WTC11 (cell line): ENCODE data around the gene LRIG1. TPM values are rescaled to one million over a fixed set of nuclear protein-coding genes. Genes with fewer than 3 reads are reported as not detected.

Source experiments
- ATAC-seq: fragments of 200-7000 bp; cut with Tn5 transposase; 2 replicates; pipeline ENCODE4 v1.10.0; 2021; ENCODE audit warnings: mild to moderate bottlenecking, moderate library complexity
- CTCF ChIA-PET: fragments of 300-600 bp; sonication (Branson Sonifier 250); formaldehyde crosslinking; loops from one replicate; lab custom pipeline; 2021; ENCODE audit warnings: antibody characterized with exemption; lab: Charles Lee
- POLR2A ChIA-PET: fragments of 350-600 bp; sonication (Branson Sonifier 250); formaldehyde crosslinking; loops from one replicate; lab custom pipeline; 2021; ENCODE audit warnings: antibody characterized with exemption; lab: Charles Lee
- DNase-seq: peaks from one replicate; pipeline ENCODE4 v3.0.0; 2021; ENCODE audit warnings: low spot score
- H3K27ac Mint-ChIP-seq: 2 replicates; pipeline ENCODE4 v1.8.0; 2021; ENCODE audit warnings: mixed read lengths
- H3K27me3 Mint-ChIP-seq: 2 replicates; pipeline ENCODE4 v1.8.0; 2021; ENCODE audit warnings: low read depth, mild to moderate bottlenecking, moderate library complexity, mixed read lengths
- H3K36me3 Mint-ChIP-seq: 2 replicates; pipeline ENCODE4 v1.8.0; 2021; ENCODE audit warnings: mixed read lengths
- H3K4me1 Mint-ChIP-seq: 2 replicates; pipeline ENCODE4 v1.8.0; 2022; ENCODE audit warnings: mixed read lengths
- H3K4me3 Mint-ChIP-seq: 2 replicates; pipeline ENCODE4 v1.8.0; 2021; ENCODE audit warnings: mild to moderate bottlenecking, moderate library complexity, mixed read lengths
- H3K9me3 Mint-ChIP-seq: 2 replicates; pipeline ENCODE4 v1.8.0; 2021; ENCODE audit warnings: mixed read lengths
- E2F1 ChIP-seq: sonication (generic); formaldehyde crosslinking; IDR thresholded peaks from 2 replicates; pipeline ENCODE4 v1.8.0; 2022; ENCODE audit warnings: mild to moderate bottlenecking, missing genetic modification reagents
- E2F4 ChIP-seq: sonication (generic); formaldehyde crosslinking; IDR thresholded peaks from 2 replicates; pipeline ENCODE4 v1.8.1; 2022; ENCODE audit warnings: low read depth, mild to moderate bottlenecking, moderate library complexity, missing genetic modification reagents, borderline replicate concordance
- FOXJ3 ChIP-seq: sonication (generic); formaldehyde crosslinking; IDR thresholded peaks from 2 replicates; pipeline ENCODE4 v1.9.0; 2021; ENCODE audit warnings: missing genetic modification reagents, mild to moderate bottlenecking, borderline replicate concordance
- FOXK1 ChIP-seq: sonication (generic); formaldehyde crosslinking; IDR thresholded peaks from 2 replicates; pipeline ENCODE4 v1.8.0; 2022; ENCODE audit warnings: mild to moderate bottlenecking, moderate library complexity, missing genetic modification reagents
- IRF1 ChIP-seq: sonication (generic); formaldehyde crosslinking; IDR thresholded peaks from 2 replicates; pipeline ENCODE4 v1.8.0; 2023; ENCODE audit warnings: missing genetic modification reagents
- IRF2 ChIP-seq: sonication (generic); formaldehyde crosslinking; IDR thresholded peaks from 2 replicates; pipeline ENCODE4 v1.8.0; 2022; ENCODE audit warnings: low read depth, missing genetic modification reagents, borderline replicate concordance
- NR2C2 ChIP-seq: sonication (generic); formaldehyde crosslinking; IDR thresholded peaks from 2 replicates; pipeline ENCODE4 v1.8.0; 2022; ENCODE audit warnings: mild to moderate bottlenecking, missing genetic modification reagents
- NR3C1 ChIP-seq: sonication (generic); formaldehyde crosslinking; conservative IDR thresholded peaks from 2 replicates; pipeline ENCODE4 v1.8.1; 2023; ENCODE audit warnings: low read depth, mild to moderate bottlenecking, missing genetic modification reagents
- STAT6 ChIP-seq: sonication (generic); formaldehyde crosslinking; conservative IDR thresholded peaks from 2 replicates; pipeline ENCODE4 v1.8.1; 2023; ENCODE audit warnings: mild to moderate bottlenecking, low read depth, missing genetic modification reagents, moderate library complexity
- USF2 ChIP-seq: sonication (generic); formaldehyde crosslinking; IDR thresholded peaks from 2 replicates; pipeline ENCODE4 v1.8.1; 2023; ENCODE audit warnings: mild to moderate bottlenecking, missing genetic modification reagents, moderate library complexity
- ZBTB43 ChIP-seq: sonication (generic); formaldehyde crosslinking; IDR thresholded peaks from 2 replicates; pipeline ENCODE4 v1.8.1; 2023; ENCODE audit warnings: mild to moderate bottlenecking, missing genetic modification reagents
- ZNF317 ChIP-seq: sonication (generic); formaldehyde crosslinking; IDR thresholded peaks from 2 replicates; pipeline ENCODE4 v1.8.1; 2023; ENCODE audit warnings: low read depth, mild to moderate bottlenecking, moderate library complexity, missing genetic modification reagents, borderline replicate concordance
- ZNF425 ChIP-seq: fragments of 250-450 bp; sonication (Bioruptor Pico); conservative IDR thresholded peaks from 2 replicates; pipeline ENCODE4 v1.9.0; 2021; ENCODE audit warnings: mild to moderate bottlenecking
- ZNF532 ChIP-seq: fragments of 250-450 bp; sonication (Bioruptor Pico); IDR thresholded peaks from 2 replicates; pipeline ENCODE4 v1.9.0; 2021; ENCODE audit warnings: mild to moderate bottlenecking, borderline replicate concordance
- ZNF671 ChIP-seq: fragments of 250-450 bp; sonication (Bioruptor Pico); IDR thresholded peaks from 2 replicates; pipeline ENCODE4 v1.8.0; 2021; ENCODE audit warnings: mild to moderate bottlenecking
- total RNA-seq: library from RNA; stranded (reverse); gene quantifications from 3 replicates; pipeline ENCODE4 v1.2.3, GENCODE V29; 2021
- TF ChIP-seq, protein P1 (sequence below): fragments of 250-450 bp; sonication (Bioruptor Pico); IDR thresholded peaks from 2 replicates; pipeline ENCODE4 v1.8.0; 2021; ENCODE audit warnings: mild to moderate bottlenecking
- TF ChIP-seq, protein P2 (sequence below): sonication (generic); formaldehyde crosslinking; IDR thresholded peaks from 2 replicates; pipeline ENCODE4 v1.8.1; 2023; ENCODE audit warnings: mild to moderate bottlenecking, missing genetic modification reagents, moderate library complexity
- TF ChIP-seq, protein P3 (sequence below): sonication (generic); formaldehyde crosslinking; IDR thresholded peaks from 2 replicates; pipeline ENCODE4 v1.8.1; 2022; ENCODE audit warnings: missing genetic modification reagents, borderline replicate concordance

Gene LRIG1
- total RNA-seq, 1 experiment from 2014 or later = 105 TPM

- CTCF ChIA-PET = no interaction called here
- DNase-seq (no peak), ATAC-seq (no peak)
- TF ChIP-seq ZNF671 (CRISPR knock-in tag) = no peak
- no peak for TF ChIP-seq ZNF532 (CRISPR knock-in tag)
- TF ChIP-seq NR3C1 (CRISPR knock-in tag) = no peak
- no peak for TF ChIP-seq ZBTB43 (CRISPR knock-in tag)
- TF ChIP-seq, protein P1, sequence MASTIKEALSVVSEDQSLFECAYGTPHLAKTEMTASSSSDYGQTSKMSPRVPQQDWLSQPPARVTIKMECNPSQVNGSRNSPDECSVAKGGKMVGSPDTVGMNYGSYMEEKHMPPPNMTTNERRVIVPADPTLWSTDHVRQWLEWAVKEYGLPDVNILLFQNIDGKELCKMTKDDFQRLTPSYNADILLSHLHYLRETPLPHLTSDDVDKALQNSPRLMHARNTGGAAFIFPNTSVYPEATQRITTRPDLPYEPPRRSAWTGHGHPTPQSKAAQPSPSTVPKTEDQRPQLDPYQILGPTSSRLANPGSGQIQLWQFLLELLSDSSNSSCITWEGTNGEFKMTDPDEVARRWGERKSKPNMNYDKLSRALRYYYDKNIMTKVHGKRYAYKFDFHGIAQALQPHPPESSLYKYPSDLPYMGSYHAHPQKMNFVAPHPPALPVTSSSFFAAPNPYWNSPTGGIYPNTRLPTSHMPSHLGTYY = no peak
- no peak for TF ChIP-seq USF2 (CRISPR knock-in tag)
- no peak for TF ChIP-seq IRF2 (CRISPR knock-in tag)
- TF ChIP-seq, protein P2, sequence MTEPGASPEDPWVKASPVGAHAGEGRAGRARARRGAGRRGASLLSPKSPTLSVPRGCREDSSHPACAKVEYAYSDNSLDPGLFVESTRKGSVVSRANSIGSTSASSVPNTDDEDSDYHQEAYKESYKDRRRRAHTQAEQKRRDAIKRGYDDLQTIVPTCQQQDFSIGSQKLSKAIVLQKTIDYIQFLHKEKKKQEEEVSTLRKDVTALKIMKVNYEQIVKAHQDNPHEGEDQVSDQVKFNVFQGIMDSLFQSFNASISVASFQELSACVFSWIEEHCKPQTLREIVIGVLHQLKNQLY (CRISPR knock-in tag) = no peak
- no peak for TF ChIP-seq IRF1 (CRISPR knock-in tag)
- TF ChIP-seq ZNF317 (CRISPR knock-in tag) = no peak
- TF ChIP-seq FOXJ3 = no peak
- TF ChIP-seq FOXK1 = no peak
- no peak for TF ChIP-seq STAT6 (CRISPR knock-in tag)
- no peak for TF ChIP-seq ZNF425 (CRISPR knock-in tag)
- TF ChIP-seq E2F4 (CRISPR knock-in tag) = no peak
- TF ChIP-seq E2F1 (CRISPR knock-in tag) = no peak
- no peak for TF ChIP-seq NR2C2 (CRISPR knock-in tag)
- TF ChIP-seq, protein P3, sequence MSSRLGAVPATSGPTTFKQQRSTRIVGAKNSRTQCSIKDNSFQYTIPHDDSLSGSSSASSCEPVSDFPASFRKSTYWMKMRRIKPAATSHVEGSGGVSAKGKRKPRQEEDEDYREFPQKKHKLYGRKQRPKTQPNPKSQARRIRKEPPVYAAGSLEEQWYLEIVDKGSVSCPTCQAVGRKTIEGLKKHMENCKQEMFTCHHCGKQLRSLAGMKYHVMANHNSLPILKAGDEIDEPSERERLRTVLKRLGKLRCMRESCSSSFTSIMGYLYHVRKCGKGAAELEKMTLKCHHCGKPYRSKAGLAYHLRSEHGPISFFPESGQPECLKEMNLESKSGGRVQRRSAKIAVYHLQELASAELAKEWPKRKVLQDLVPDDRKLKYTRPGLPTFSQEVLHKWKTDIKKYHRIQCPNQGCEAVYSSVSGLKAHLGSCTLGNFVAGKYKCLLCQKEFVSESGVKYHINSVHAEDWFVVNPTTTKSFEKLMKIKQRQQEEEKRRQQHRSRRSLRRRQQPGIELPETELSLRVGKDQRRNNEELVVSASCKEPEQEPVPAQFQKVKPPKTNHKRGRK (CRISPR knock-in tag) = no peak
- Mint-ChIP-seq H3K4me3 (no peak overlapping the region), H3K9me3 (no peaks in the 10 kb centered on the region), H3K4me1 (peaks cover 11% of the 10 kb centered on the region; the same call in 1 of the 2 replicates), H3K27ac (peak overlapping the region; percentile 73), H3K27me3 (no peaks in the 10 kb centered on the region), H3K36me3 (no peaks in the 10 kb centered on the region)
- POLR2A ChIA-PET = interaction anchor here (0.9 kb wide), 1 partner anchor 56 kb away, joined by 3 read pairs; no protein-coding TSS in a partner anchor
These were observed 27.1 kb downstream of the LRIG1 start for GRCh38 chr3:66473692-66474091.
